DLD1 (cell line): Measurements from ENCODE around the gene SCLT1.
"Not testable (repeated sequence)": the region's sequence is repeated elsewhere in the genome, so short reads cannot be mapped to it uniquely, and the experiment has no call there.

Experiments used
- in situ Hi-C: cut with HindIII; loops from 2 replicates; pipeline ENCODE4 v1.10.0; 2017; ENCODE audit warnings: low sequenced_read_pairs

The SCLT1 gene

GRCh38 chr4:129080129-129080528 lies 13.2 kb downstream of the SCLT1 start:
- in situ Hi-C loops = no loop called here

GRCh38 chr4:129077326-129077725 lies 16.0 kb downstream of the SCLT1 start:
- in situ Hi-C loops = no loop called here

GRCh38 chr4:129069537-129069936 lies 23.8 kb downstream of the SCLT1 start:
- in situ Hi-C loops = not testable (repeated sequence)

- in situ Hi-C loops = no loop called here
Measured at GRCh38 chr4:129064717-129065116, 28.6 kb downstream of the SCLT1 start.

- in situ Hi-C loops = no loop called here
Measured at GRCh38 chr4:129063640-129064039, 29.7 kb downstream of the SCLT1 start.

- in situ Hi-C loops = no loop called here
Measured at GRCh38 chr4:129062580-129062979, 30.8 kb downstream of the SCLT1 start.

GRCh38 chr4:129059028-129059427 lies 34.3 kb downstream of the SCLT1 start:
- in situ Hi-C loops = no loop called here

GRCh38 chr4:129046055-129046959 lies 47.0 kb downstream of the SCLT1 start:
- in situ Hi-C loops = no loop called here

GRCh38 chr4:129043523-129043922 lies 49.8 kb downstream of the SCLT1 start:
- in situ Hi-C loops = no loop called here

GRCh38 chr4:129040471-129040870 lies 52.9 kb downstream of the SCLT1 start:
- in situ Hi-C loops = no loop called here

GRCh38 chr4:129037093-129037492 lies 56.2 kb downstream of the SCLT1 start:
- in situ Hi-C loops = no loop called here

- in situ Hi-C loops = no loop called here
Measured at GRCh38 chr4:129014566-129015509, 78.5 kb downstream of the SCLT1 start.

- in situ Hi-C loops = no loop called here
Measured at GRCh38 chr4:129008096-129008495, 85.2 kb downstream of the SCLT1 start.

GRCh38 chr4:128986908-128987307 lies 106.4 kb downstream of the SCLT1 start:
- in situ Hi-C loops = no loop called here

GRCh38 chr4:128986019-128986418 lies 107.3 kb downstream of the SCLT1 start:
- in situ Hi-C loops = no loop called here

GRCh38 chr4:128983771-128984485 lies 109.4 kb downstream of the SCLT1 start:
- in situ Hi-C loops = no loop called here

GRCh38 chr4:128981377-128981776 lies 112.0 kb downstream of the SCLT1 start:
- in situ Hi-C loops = no loop called here

GRCh38 chr4:128980816-128981326 lies 112.5 kb downstream of the SCLT1 start:
- in situ Hi-C loops = no loop called here

GRCh38 chr4:128979934-128980333 lies 113.4 kb downstream of the SCLT1 start:
- in situ Hi-C loops = no loop called here

- in situ Hi-C loops = no loop called here
Measured at GRCh38 chr4:128978985-128979384, 114.4 kb downstream of the SCLT1 start.

- in situ Hi-C loops = no loop called here
Measured at GRCh38 chr4:128974136-128974581, 119.2 kb downstream of the SCLT1 start.
